ENCODE results near the gene MYL7. TPM values are rescaled to one million over a fixed set of nuclear protein-coding genes. Genes with fewer than 3 reads are reported as not detected.

Gene MYL7
- total RNA-seq, 1 experiment from 2014 or later = not detected

GRCh38 chr7:44186736-44187135 is 45.6 kb upstream of the MYL7 start:
- DNase-seq (ENCODE audit: low read depth, low spot score) (no peak), ATAC-seq (no peak)
- Histone ChIP-seq H3K9me2 (ENCODE audit: insufficient read depth) (no peaks in the 10 kb centered on the region), H3K9me3 (ENCODE audit: control insufficient read depth in 1 of 2, insufficient read depth in 1 of 2, low read depth in 1 of 2, low read length in 2 of 2) (peaks cover 5 to 11% of the 10 kb centered on the region in 2 experiments; a peak in 2 of 4 replicates), H3K4me1 (ENCODE audit: control insufficient read depth in 1 of 2, insufficient read depth in 2 of 2, low read length in 2 of 2) (peaks cover 18 to 19% of the 10 kb centered on the region in 2 experiments), H3K4me2 (ENCODE audit: low read length) (no peak overlapping the region), H4K20me1 (ENCODE audit: insufficient read depth) (no peaks in the 10 kb centered on the region), H3K4me3 (replicated peaks in 1 of 2; ENCODE audit: low read depth in 1 of 2, low read length in 2 of 2) (no peak overlapping the region), H3K27ac (ENCODE audit: low read depth, low read length) (no peak overlapping the region), H3K36me3 (ENCODE audit: control insufficient read depth in 1 of 2, insufficient read depth in 2 of 2, low read length in 2 of 2) (no peaks in the 10 kb centered on the region), H2AFZ (ENCODE audit: low read depth, low read length, poor library complexity, severe bottlenecking) (no peak overlapping the region), H3K9ac (ENCODE audit: low read length) (no peak overlapping the region), H3K27me3 (ENCODE audit: insufficient read depth, low read length) (no peaks in the 10 kb centered on the region), H3K79me2 (ENCODE audit: insufficient read depth, low read length) (no peaks in the 10 kb centered on the region)
- RAD21 ChIA-PET (ENCODE audit: low non-redundant PET in 1 of 2, low total read pairs in 2 of 2, uncharacterized antibody in 2 of 2, unreplicated experiment in 2 of 2) = no interaction called here
- POLR2A ChIA-PET = no interaction called here
- intact Hi-C loops (cut with micrococcal nuclease) = no loop called here
- BruUV-seq (replicated peaks) = no TSS peak
- CTCF ChIA-PET = no interaction called here
- TF ChIP-seq RAD21 (IDR thresholded peaks at IDR 0.05; ENCODE audit: low read depth) (no peak), SRF (IDR thresholded peaks at IDR 0.05; ENCODE audit: low read depth) (no peak), ZFX (IDR thresholded peaks at IDR 0.05) (no peak), EGR1 (IDR thresholded peaks at IDR 0.05; ENCODE audit: low read depth) (no peak), SP1 (IDR thresholded peaks at IDR 0.05; ENCODE audit: low read depth) (no peak), EZH2phosphoT487 (IDR thresholded peaks at IDR 0.05; ENCODE audit: borderline replicate concordance) (no peak), ZNF274 (IDR thresholded peaks at IDR 0.05; ENCODE audit: low read depth, low read length) (no peak), EZH2 (IDR thresholded peaks at IDR 0.05) (no peak)
- TF ChIP-seq, protein P1, sequence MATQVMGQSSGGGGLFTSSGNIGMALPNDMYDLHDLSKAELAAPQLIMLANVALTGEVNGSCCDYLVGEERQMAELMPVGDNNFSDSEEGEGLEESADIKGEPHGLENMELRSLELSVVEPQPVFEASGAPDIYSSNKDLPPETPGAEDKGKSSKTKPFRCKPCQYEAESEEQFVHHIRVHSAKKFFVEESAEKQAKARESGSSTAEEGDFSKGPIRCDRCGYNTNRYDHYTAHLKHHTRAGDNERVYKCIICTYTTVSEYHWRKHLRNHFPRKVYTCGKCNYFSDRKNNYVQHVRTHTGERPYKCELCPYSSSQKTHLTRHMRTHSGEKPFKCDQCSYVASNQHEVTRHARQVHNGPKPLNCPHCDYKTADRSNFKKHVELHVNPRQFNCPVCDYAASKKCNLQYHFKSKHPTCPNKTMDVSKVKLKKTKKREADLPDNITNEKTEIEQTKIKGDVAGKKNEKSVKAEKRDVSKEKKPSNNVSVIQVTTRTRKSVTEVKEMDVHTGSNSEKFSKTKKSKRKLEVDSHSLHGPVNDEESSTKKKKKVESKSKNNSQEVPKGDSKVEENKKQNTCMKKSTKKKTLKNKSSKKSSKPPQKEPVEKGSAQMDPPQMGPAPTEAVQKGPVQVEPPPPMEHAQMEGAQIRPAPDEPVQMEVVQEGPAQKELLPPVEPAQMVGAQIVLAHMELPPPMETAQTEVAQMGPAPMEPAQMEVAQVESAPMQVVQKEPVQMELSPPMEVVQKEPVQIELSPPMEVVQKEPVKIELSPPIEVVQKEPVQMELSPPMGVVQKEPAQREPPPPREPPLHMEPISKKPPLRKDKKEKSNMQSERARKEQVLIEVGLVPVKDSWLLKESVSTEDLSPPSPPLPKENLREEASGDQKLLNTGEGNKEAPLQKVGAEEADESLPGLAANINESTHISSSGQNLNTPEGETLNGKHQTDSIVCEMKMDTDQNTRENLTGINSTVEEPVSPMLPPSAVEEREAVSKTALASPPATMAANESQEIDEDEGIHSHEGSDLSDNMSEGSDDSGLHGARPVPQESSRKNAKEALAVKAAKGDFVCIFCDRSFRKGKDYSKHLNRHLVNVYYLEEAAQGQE (IDR thresholded peaks at IDR 0.05; ENCODE audit: low read depth) = no peak
- TF ChIP-seq, protein P2, sequence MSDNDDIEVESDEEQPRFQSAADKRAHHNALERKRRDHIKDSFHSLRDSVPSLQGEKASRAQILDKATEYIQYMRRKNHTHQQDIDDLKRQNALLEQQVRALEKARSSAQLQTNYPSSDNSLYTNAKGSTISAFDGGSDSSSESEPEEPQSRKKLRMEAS (IDR thresholded peaks at IDR 0.05) = no peak

All from HCT116 (cell line).